HG03354 (cell line): ENCODE data around the gene NRG3.

ENCODE experiments used
- ATAC-seq: cut with Tn5 transposase; IDR thresholded peaks from one replicate; pipeline ENCODE4 v1.9.1; 2021; ENCODE audit warnings: mild to moderate bottlenecking; ENCODE audit not compliant: unreplicated experiment, poor library complexity, severe bottlenecking

The NRG3 gene

GRCh38 chr10:81877596-81877995 is 2.6 kb downstream of the NRG3 start:
- no peak for ATAC-seq

- ATAC-seq, result no peak
These were observed 7.0 kb downstream of the NRG3 start for GRCh38 chr10:81882011-81882410.

- no peak for ATAC-seq
These were observed 9.9 kb downstream of the NRG3 start for GRCh38 chr10:81884856-81885255.

- no peak for ATAC-seq
These were observed 10.5 kb downstream of the NRG3 start for GRCh38 chr10:81885491-81885890.

- no peak for ATAC-seq
These were observed 11.9 kb downstream of the NRG3 start for GRCh38 chr10:81886939-81887338.

- no peak for ATAC-seq
These were observed 14.3 kb downstream of the NRG3 start for GRCh38 chr10:81889181-81889769.

GRCh38 chr10:81894616-81895015 is 19.6 kb downstream of the NRG3 start:
- ATAC-seq, result no peak

- no peak for ATAC-seq
These were observed 23.5 kb downstream of the NRG3 start for GRCh38 chr10:81898518-81898917.

GRCh38 chr10:81900989-81901388 is 26.0 kb downstream of the NRG3 start:
- ATAC-seq, result no peak

GRCh38 chr10:81903472-81903871 is 28.5 kb downstream of the NRG3 start:
- ATAC-seq, result no peak

GRCh38 chr10:81905161-81905560 is 30.2 kb downstream of the NRG3 start:
- ATAC-seq, result no peak

GRCh38 chr10:81909453-81909852 is 34.5 kb downstream of the NRG3 start:
- no peak for ATAC-seq

- ATAC-seq, result no peak
These were observed 36.3 kb downstream of the NRG3 start for GRCh38 chr10:81911328-81911727.

GRCh38 chr10:81914736-81915503 is 39.9 kb downstream of the NRG3 start:
- no peak for ATAC-seq

- ATAC-seq, result no peak
These were observed 40.5 kb downstream of the NRG3 start for GRCh38 chr10:81915504-81915897.

- ATAC-seq, result no peak
These were observed 42.7 kb downstream of the NRG3 start for GRCh38 chr10:81917666-81918065.

GRCh38 chr10:81918766-81919165 is 43.8 kb downstream of the NRG3 start:
- ATAC-seq, result no peak

GRCh38 chr10:81920213-81920829 is 45.3 kb downstream of the NRG3 start:
- ATAC-seq, result peak; percentile 74

GRCh38 chr10:81928119-81928518 is 53.1 kb downstream of the NRG3 start:
- no peak for ATAC-seq

- no peak for ATAC-seq
These were observed 68.6 kb downstream of the NRG3 start for GRCh38 chr10:81943583-81943982.

GRCh38 chr10:81944609-81945008 is 69.6 kb downstream of the NRG3 start:
- ATAC-seq, result no peak
